MM.1S (cell line): ENCODE results near the gene SMC3.

Source experiments
- DNase-seq: peaks from one replicate; pipeline ENCODE4 v3.0.0-alpha.2; 2015
- H2AFZ ChIP-seq: fragments of 300-600 bp; sonication (generic); 2 replicates; pipeline ENCODE4 v1.6.0; 2016; ENCODE audit warnings: antibody characterized with exemption, low read length
- H3F3A ChIP-seq: fragments of 300-600 bp; sonication (generic); 2 replicates; pipeline ENCODE4 v1.6.1; 2016; ENCODE audit warnings: mild to moderate bottlenecking, antibody characterized with exemption, low read length, moderate library complexity, mixed read lengths; ENCODE audit not compliant: insufficient read depth
- H3K27ac ChIP-seq: fragments of 300-600 bp; sonication (generic); 2 replicates; pipeline ENCODE4 v1.5.1; 2016; ENCODE audit warnings: mild to moderate bottlenecking, low read length
- H3K27me3 ChIP-seq: fragments of 300-600 bp; sonication (generic); replicated peaks from 2 replicates; pipeline ENCODE4 v1.6.0; 2016; ENCODE audit warnings: low read length; ENCODE audit not compliant: insufficient read depth
- H3K36me3 ChIP-seq: fragments of 300-600 bp; sonication (generic); replicated peaks from 2 replicates; pipeline ENCODE4 v1.6.1; 2016; ENCODE audit warnings: mild to moderate bottlenecking, low read length, mixed read lengths; ENCODE audit not compliant: insufficient read depth
- H3K4me1 ChIP-seq: fragments of 300-600 bp; sonication (generic); 2 replicates; pipeline ENCODE4 v1.6.1; 2016; ENCODE audit warnings: low read length, mixed read lengths
- H3K4me2 ChIP-seq: fragments of 300-600 bp; sonication (generic); 2 replicates; pipeline ENCODE4 v1.6.0; 2016; ENCODE audit warnings: low read depth, low read length
- H3K4me3 ChIP-seq: fragments of 300-600 bp; sonication (generic); 2 replicates; pipeline ENCODE4 v1.5.1; 2016; ENCODE audit warnings: low read length, mixed read lengths
- H3K79me2 ChIP-seq: fragments of 300-600 bp; sonication (generic); 2 replicates; pipeline ENCODE4 v1.6.1; 2016; ENCODE audit warnings: mixed run types, low read length, mixed read lengths
- H3K9ac ChIP-seq: fragments of 300-600 bp; sonication (generic); 2 replicates; pipeline ENCODE4 v1.6.1; 2016; ENCODE audit warnings: low read length, mixed read lengths
- H3K9me2 ChIP-seq: fragments of 300-600 bp; sonication (generic); replicated peaks from 2 replicates; pipeline ENCODE4 v1.6.1; 2016; ENCODE audit warnings: mild to moderate bottlenecking, low read length, mixed read lengths; ENCODE audit not compliant: insufficient read depth
- H3K9me3 ChIP-seq: fragments of 300-600 bp; sonication (generic); replicated peaks from 2 replicates; pipeline ENCODE4 v1.6.1; 2016; ENCODE audit warnings: mild to moderate bottlenecking, low read length, mixed read lengths; ENCODE audit not compliant: insufficient read depth
- H4K20me1 ChIP-seq: fragments of 300-600 bp; sonication (generic); 2 replicates; pipeline ENCODE4 v1.6.1; 2016; ENCODE audit warnings: mild to moderate bottlenecking, low read length, moderate library complexity, mixed read lengths; ENCODE audit not compliant: insufficient read depth
- EZH2 ChIP-seq: fragments of 300-600 bp; sonication (generic); optimal IDR thresholded peaks from 2 replicates; pipeline ENCODE3; 2017; ENCODE audit warnings: low read depth, mild to moderate bottlenecking, antibody characterized with exemption, low read length, mixed read lengths
- EZH2phosphoT487 ChIP-seq: fragments of 300-600 bp; sonication (generic); IDR thresholded peaks from 2 replicates; pipeline ENCODE4 v1.6.1; 2018; ENCODE audit warnings: antibody characterized with exemption, low read length
- TF ChIP-seq, protein P1 (sequence below): fragments of 300-600 bp; sonication (generic); IDR thresholded peaks from 2 replicates; pipeline ENCODE4 v1.5.1; 2016; ENCODE audit warnings: antibody characterized with exemption, low read length, mixed read lengths

The SMC3 gene

DNA sequence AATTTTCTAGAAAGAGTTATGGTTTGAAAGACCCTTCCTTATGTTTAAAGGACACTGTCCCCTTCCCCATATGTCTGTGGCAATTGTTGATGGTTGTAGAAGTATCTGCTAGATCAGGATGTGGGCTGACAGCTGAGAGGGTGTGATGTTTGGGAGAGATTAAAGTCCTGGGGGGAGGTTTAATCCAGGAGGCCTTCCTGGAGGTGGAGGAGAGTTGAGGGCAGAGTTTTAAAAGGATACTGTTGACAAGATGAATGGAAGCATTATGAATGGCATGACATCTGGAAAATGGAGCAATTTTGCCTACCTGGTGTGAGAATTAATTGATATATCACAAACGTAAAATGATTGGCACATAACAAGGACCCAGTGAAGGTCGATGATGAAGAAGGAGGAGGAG, 32.9 kb upstream of the SMC3 start:
- H3K4me1 ChIP-seq: peaks cover 30% of the 10 kb centered on the region
- H4K20me1 ChIP-seq: no peaks in the 10 kb centered on the region
- H3K4me2 ChIP-seq: no peak overlapping the region
- H2AFZ ChIP-seq: no peak overlapping the region
- H3K9ac ChIP-seq: no peak overlapping the region
- H3K79me2 ChIP-seq: peaks cover 8% of the 10 kb centered on the region
- H3K27me3 ChIP-seq: no peaks in the 10 kb centered on the region
- peaks cover 5% of the 10 kb centered on the region for H3F3A ChIP-seq
- TF ChIP-seq EZH2phosphoT487 (no peak), EZH2 (no peak)
- TF ChIP-seq, protein P1, sequence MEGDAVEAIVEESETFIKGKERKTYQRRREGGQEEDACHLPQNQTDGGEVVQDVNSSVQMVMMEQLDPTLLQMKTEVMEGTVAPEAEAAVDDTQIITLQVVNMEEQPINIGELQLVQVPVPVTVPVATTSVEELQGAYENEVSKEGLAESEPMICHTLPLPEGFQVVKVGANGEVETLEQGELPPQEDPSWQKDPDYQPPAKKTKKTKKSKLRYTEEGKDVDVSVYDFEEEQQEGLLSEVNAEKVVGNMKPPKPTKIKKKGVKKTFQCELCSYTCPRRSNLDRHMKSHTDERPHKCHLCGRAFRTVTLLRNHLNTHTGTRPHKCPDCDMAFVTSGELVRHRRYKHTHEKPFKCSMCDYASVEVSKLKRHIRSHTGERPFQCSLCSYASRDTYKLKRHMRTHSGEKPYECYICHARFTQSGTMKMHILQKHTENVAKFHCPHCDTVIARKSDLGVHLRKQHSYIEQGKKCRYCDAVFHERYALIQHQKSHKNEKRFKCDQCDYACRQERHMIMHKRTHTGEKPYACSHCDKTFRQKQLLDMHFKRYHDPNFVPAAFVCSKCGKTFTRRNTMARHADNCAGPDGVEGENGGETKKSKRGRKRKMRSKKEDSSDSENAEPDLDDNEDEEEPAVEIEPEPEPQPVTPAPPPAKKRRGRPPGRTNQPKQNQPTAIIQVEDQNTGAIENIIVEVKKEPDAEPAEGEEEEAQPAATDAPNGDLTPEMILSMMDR: no peak
- no peak overlapping the region for H3K4me3 ChIP-seq
- no peak overlapping the region for H3K27ac ChIP-seq
- DNase-seq: no peak
- H3K9me2 ChIP-seq: no peaks in the 10 kb centered on the region
- no peaks in the 10 kb centered on the region for H3K36me3 ChIP-seq
- no peaks in the 10 kb centered on the region for H3K9me3 ChIP-seq

GRCh38 chr10:110535958-110536891, 31.3 kb upstream of the SMC3 start:
- peak; percentile 53 for DNase-seq
- Histone ChIP-seq H3K9me3 (no peaks in the 10 kb centered on the region), H2AFZ (no peak overlapping the region), H3K79me2 (no peaks in the 10 kb centered on the region), H3K9ac (no peak overlapping the region), H3K27me3 (no peaks in the 10 kb centered on the region), H3K4me1 (peaks cover 26% of the 10 kb centered on the region), H3K4me2 (peak overlapping the region; percentile 51; the same call in 1 of the 2 replicates), H3K36me3 (no peaks in the 10 kb centered on the region), H3K4me3 (no peak overlapping the region), H3K9me2 (no peaks in the 10 kb centered on the region), H4K20me1 (no peaks in the 10 kb centered on the region), H3K27ac (peak overlapping the region; percentile 10; the same call in 1 of the 2 replicates), H3F3A (peaks cover 10% of the 10 kb centered on the region; the same call in 1 of the 2 replicates)
- TF ChIP-seq, protein P1: peak; percentile 42
- TF ChIP-seq EZH2phosphoT487: no peak

GRCh38 chr10:110539091-110539490, 28.4 kb upstream of the SMC3 start:
- H3K9me2 ChIP-seq: no peaks in the 10 kb centered on the region
- H3K4me1 ChIP-seq: peaks cover 26% of the 10 kb centered on the region
- DNase-seq: no peak
- H3K27ac ChIP-seq: no peak overlapping the region
- no peaks in the 10 kb centered on the region for H4K20me1 ChIP-seq
- H2AFZ ChIP-seq: no peak overlapping the region
- H3K4me2 ChIP-seq: no peak overlapping the region
- H3F3A ChIP-seq: peaks cover 10% of the 10 kb centered on the region; the same call in 1 of the 2 replicates
- TF ChIP-seq EZH2: no peak
- TF ChIP-seq, protein P1: no peak
- no peak for TF ChIP-seq EZH2phosphoT487
- no peaks in the 10 kb centered on the region for H3K79me2 ChIP-seq
- no peaks in the 10 kb centered on the region for H3K27me3 ChIP-seq
- H3K4me3 ChIP-seq: no peak overlapping the region
- no peaks in the 10 kb centered on the region for H3K36me3 ChIP-seq
- no peak overlapping the region for H3K9ac ChIP-seq
- H3K9me3 ChIP-seq: no peaks in the 10 kb centered on the region
